HCT116 (cell line): ENCODE results near the gene ISCA2. TPM values are rescaled to one million over a fixed set of nuclear protein-coding genes. Genes with fewer than 3 reads are reported as not detected.

Experiments
- ATAC-seq: fragments of 200-7000 bp; cut with Tn5 transposase; 2 replicates; pipeline ENCODE4 v1.9.1; 2020; ENCODE audit warnings: mild to moderate bottlenecking, moderate library complexity
- BruUV-seq: library from RNA; stranded (reverse); fragments of 400-500 nt; replicated peaks from 2 replicates; lab custom pipeline; 2021; lab: Mats Ljungman, UMichigan
- CTCF ChIA-PET: fragments of 300-600 bp; sonication (Branson Sonifier 250); formaldehyde crosslinking; loops from one replicate; lab custom pipeline; 2021; ENCODE audit warnings: antibody characterized with exemption; lab: Charles Lee
- POLR2A ChIA-PET: fragments of 300-600, 350-600 bp; sonication (Branson Sonifier 250); formaldehyde crosslinking; loops from one replicate; lab custom pipeline; 2021; ENCODE audit warnings: antibody characterized with exemption; lab: Charles Lee
- RAD21 ChIA-PET, 2 experiments: fragments of 300-600 bp; sonication (Branson Sonifier 250); formaldehyde crosslinking; loops; one replicate each; lab custom pipeline; 2023; ENCODE audit warnings: low total read pairs in 2 of 2; ENCODE audit not compliant: uncharacterized antibody in 2 of 2, unreplicated experiment in 2 of 2, low non-redundant PET in 1 of 2; lab: Charles Lee
- DNase-seq: peaks from one replicate; pipeline ENCODE4 v3.0.0-alpha.2; 2010; ENCODE audit warnings: low read depth, low spot score
- H2AFZ ChIP-seq: fragments of 200-600 bp; shearing (Covaris generic), sonication (generic); 2 replicates; pipeline ENCODE4 v1.6.1; 2017; ENCODE audit warnings: low read depth, mixed run types, mixed read lengths, antibody characterized with exemption, low read length; ENCODE audit not compliant: poor library complexity, severe bottlenecking
- H3K27ac ChIP-seq: 2 replicates; pipeline ENCODE4 v1.5.1; 2012; ENCODE audit warnings: low read depth, low read length
- H3K27me3 ChIP-seq: fragments of 200-600 bp; sonication (generic); 2 replicates; pipeline ENCODE4 v1.6.1; 2016; ENCODE audit warnings: mixed run types, low read length, mixed read lengths; ENCODE audit not compliant: insufficient read depth
- H3K36me3 ChIP-seq, 2 experiments: fragments of 200-500 bp in 1 of 2; fragments of 200-600 bp in 1 of 2; sonication (Bioruptor generic) in 1 of 2; sonication (generic) in 1 of 2; 2 replicates each; pipeline versions ENCODE4 v1.5.1 to v1.6.1; 2014 to 2016; ENCODE audit warnings: low read length in 2 of 2, inconsistent platforms in 1 of 2, mixed read lengths in 1 of 2, mixed run types in 1 of 2; ENCODE audit not compliant: insufficient read depth in 2 of 2, control insufficient read depth in 1 of 2
- H3K4me1 ChIP-seq, 2 experiments: fragments of 200-600 bp in 1 of 2; sonication (generic) in 1 of 2; 2 replicates each; pipeline versions ENCODE4 v1.5.1 to v1.6.1; 2012 to 2017; ENCODE audit warnings: low read length in 2 of 2, inconsistent platforms in 1 of 2, mild to moderate bottlenecking in 1 of 2, mixed read lengths in 1 of 2, mixed run types in 1 of 2, moderate library complexity in 1 of 2; ENCODE audit not compliant: insufficient read depth in 2 of 2, control insufficient read depth in 1 of 2
- H3K4me2 ChIP-seq: fragments of 200-600 bp; sonication (generic); 2 replicates; pipeline ENCODE4 v1.6.1; 2017; ENCODE audit warnings: mixed run types, low read length, mixed read lengths
- H3K4me3 ChIP-seq, 2 experiments: fragments of 200-600 bp in 1 of 2; sonication (generic) in 1 of 2; replicated peaks in 1 of 2; 2 replicates each; pipeline ENCODE4 v1.5.1; 2011 to 2016; ENCODE audit warnings: low read length in 2 of 2, control low read depth in 1 of 2, low read depth in 1 of 2, mild to moderate bottlenecking in 1 of 2, mixed read lengths in 1 of 2, mixed run types in 1 of 2
- H3K79me2 ChIP-seq: fragments of 200-600 bp; sonication (generic); 2 replicates; pipeline ENCODE4 v1.6.1; 2017; ENCODE audit warnings: mild to moderate bottlenecking, mixed run types, low read length, moderate library complexity, mixed read lengths; ENCODE audit not compliant: insufficient read depth
- H3K9ac ChIP-seq: fragments of 200-600 bp; sonication (generic); 2 replicates; pipeline ENCODE4 v1.6.1; 2016; ENCODE audit warnings: low read length, mixed read lengths
- H3K9me2 ChIP-seq: fragments of 200-600 bp; sonication (generic), shearing (Covaris generic); 2 replicates; pipeline ENCODE4 v1.6.1; 2017; ENCODE audit warnings: mixed run types, mild to moderate bottlenecking, moderate library complexity; ENCODE audit not compliant: insufficient read depth
- H3K9me3 ChIP-seq, 2 experiments: fragments of 200-500 bp in 1 of 2; fragments of 200-600 bp in 1 of 2; sonication (Bioruptor generic) in 1 of 2; sonication (generic) in 1 of 2; 2 replicates each; pipeline ENCODE4 v1.6.1; 2014 to 2017; ENCODE audit warnings: low read length in 2 of 2, mixed read lengths in 2 of 2, inconsistent platforms in 1 of 2, low read depth in 1 of 2, mild to moderate bottlenecking in 1 of 2, mixed run types in 1 of 2, moderate library complexity in 1 of 2; ENCODE audit not compliant: control insufficient read depth in 1 of 2, insufficient read depth in 1 of 2
- H4K20me1 ChIP-seq: fragments of 200-600 bp; sonication (generic), shearing (Covaris generic); 2 replicates; pipeline ENCODE4 v1.6.1; 2017; ENCODE audit warnings: mixed run types, mild to moderate bottlenecking, moderate library complexity; ENCODE audit not compliant: insufficient read depth
- CBX3 ChIP-seq: IDR thresholded peaks from 2 replicates; pipeline ENCODE4 v1.6.1; 2012; ENCODE audit warnings: low read depth
- CEBPB ChIP-seq: IDR thresholded peaks from 2 replicates; pipeline ENCODE4 v1.6.1; 2012; ENCODE audit warnings: low read depth
- CTCF ChIP-seq, 3 experiments: fragments of 200-600 bp in 1 of 3; sonication (generic) in 1 of 3; IDR thresholded peaks in 2 of 3; conservative IDR thresholded peaks in 1 of 3; 2 replicates each; pipeline ENCODE4 v1.5.1; 2012 to 2017; ENCODE audit warnings: low read depth in 2 of 3, low read length in 2 of 3, antibody characterized with exemption in 1 of 3, borderline replicate concordance in 1 of 3, control low read depth in 1 of 3, mild to moderate bottlenecking in 1 of 3, mixed read lengths in 1 of 3, mixed run types in 1 of 3, moderate library complexity in 1 of 3; ENCODE audit not compliant: insufficient read depth in 1 of 3
- EZH2 ChIP-seq: fragments of 200-600 bp; sonication (generic); IDR thresholded peaks from 2 replicates; pipeline ENCODE4 v1.6.1; 2017; ENCODE audit warnings: antibody characterized with exemption, mixed run types
- EZH2phosphoT487 ChIP-seq: fragments of 200-600 bp; IDR thresholded peaks from 2 replicates; pipeline ENCODE4 v1.6.1; 2018; ENCODE audit warnings: antibody characterized with exemption, borderline replicate concordance
- FOSL1 ChIP-seq: IDR thresholded peaks from 2 replicates; pipeline ENCODE4 v1.6.1; 2012; ENCODE audit warnings: low read depth
- JUND ChIP-seq: IDR thresholded peaks from 2 replicates; pipeline ENCODE4 v1.6.1; 2012
- POLR2A ChIP-seq: IDR thresholded peaks from 2 replicates; pipeline ENCODE4 v1.7.0; 2011; ENCODE audit warnings: borderline replicate concordance; ENCODE audit not compliant: insufficient read depth, insufficient read length; ENCODE audit errors: extremely low read depth
- RAD21 ChIP-seq: IDR thresholded peaks from 2 replicates; pipeline ENCODE4 v1.6.1; 2012; ENCODE audit warnings: low read depth, mild to moderate bottlenecking
- REST ChIP-seq: IDR thresholded peaks from 2 replicates; pipeline ENCODE4 v1.6.1; 2012; ENCODE audit warnings: low read depth
- SIN3A ChIP-seq: IDR thresholded peaks from 2 replicates; pipeline ENCODE4 v1.6.1; 2012; ENCODE audit warnings: low read depth
- SRF ChIP-seq: IDR thresholded peaks from 2 replicates; pipeline ENCODE4 v1.6.1; 2012; ENCODE audit warnings: low read depth
- YY1 ChIP-seq: IDR thresholded peaks from 2 replicates; pipeline ENCODE4 v1.6.1; 2011; ENCODE audit warnings: low read length, low read depth, moderate library complexity, mild to moderate bottlenecking; ENCODE audit not compliant: insufficient replicate concordance; ENCODE audit errors: extremely low read depth
- ZFX ChIP-seq: fragments of 450-650 bp; IDR thresholded peaks from 2 replicates; pipeline ENCODE4 v1.6.1; 2017
- intact Hi-C: fragments of 100-400 bp; cut with micrococcal nuclease; formaldehyde crosslinking; loops from 2 replicates; pipeline ENCODE4 v1.10.0; 2022
- total RNA-seq: library from RNA; stranded (reverse); gene quantifications from one replicate; pipeline ENCODE4 v1.2.1, GENCODE V29; 2021; ENCODE audit not compliant: unreplicated experiment
- TF ChIP-seq, protein P1 (sequence below): IDR thresholded peaks from 2 replicates; pipeline ENCODE4 v1.6.1; 2012
- TF ChIP-seq, protein P2 (sequence below): IDR thresholded peaks from 2 replicates; pipeline ENCODE4 v1.6.1; 2011; ENCODE audit warnings: mild to moderate bottlenecking, low read length, moderate library complexity; ENCODE audit not compliant: insufficient replicate concordance; ENCODE audit errors: extremely low read depth

The ISCA2 gene
- total RNA-seq, 1 experiment from 2014 or later, result 27.5 TPM

DNA sequence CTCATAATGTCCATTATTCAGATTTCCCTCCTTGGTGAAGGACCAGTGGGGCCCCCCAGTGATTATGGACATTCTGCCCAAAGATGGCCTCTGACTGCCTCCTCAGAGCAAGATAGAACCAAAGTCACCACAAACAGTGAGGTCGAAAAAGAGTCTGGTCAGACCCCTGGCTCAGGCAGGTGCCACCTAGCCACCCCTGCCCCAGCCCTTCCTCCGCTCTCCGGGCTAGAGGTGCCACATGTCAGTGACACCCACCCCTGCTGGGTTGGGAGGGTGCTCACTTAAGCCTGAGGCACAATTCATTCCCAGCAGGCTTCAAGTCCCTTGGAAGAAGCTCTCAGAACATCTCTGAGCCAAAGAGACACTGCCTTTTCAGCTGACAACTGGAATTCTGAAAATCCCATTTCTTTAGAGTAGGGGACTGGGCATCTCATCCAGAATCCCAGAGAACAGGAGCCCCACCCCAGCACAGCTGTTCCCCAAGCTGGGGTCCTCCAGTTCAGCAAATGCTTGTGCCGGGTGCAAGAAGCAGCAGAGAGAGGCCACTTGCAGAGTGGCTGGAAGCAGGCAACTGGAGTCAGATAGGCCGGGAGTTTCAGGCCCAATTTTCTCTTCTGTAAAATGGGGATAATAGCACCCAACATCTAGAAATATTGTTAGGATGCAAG is 50.3 kb downstream of the ISCA2 start:
- Histone ChIP-seq H3K4me1 (no peaks in the 10 kb centered on the region), H3K36me3 (no peaks in the 10 kb centered on the region), H4K20me1 (no peaks in the 10 kb centered on the region), H3K9me3 (no peaks in the 10 kb centered on the region), H3K27ac (no peak overlapping the region), H3K79me2 (no peaks in the 10 kb centered on the region), H3K4me3 (no peak overlapping the region), H3K9ac (no peak overlapping the region), H3K27me3 (no peaks in the 10 kb centered on the region), H2AFZ (no peak overlapping the region), H3K4me2 (no peak overlapping the region), H3K9me2 (no peaks in the 10 kb centered on the region)
- no TSS peak for BruUV-seq
- ChIA-PET RAD21 (no interaction called here), CTCF (no interaction called here), POLR2A (no interaction called here)
- intact Hi-C loops, result no loop called here
- TF ChIP-seq ZFX, result no peak
- TF ChIP-seq, protein P1, sequence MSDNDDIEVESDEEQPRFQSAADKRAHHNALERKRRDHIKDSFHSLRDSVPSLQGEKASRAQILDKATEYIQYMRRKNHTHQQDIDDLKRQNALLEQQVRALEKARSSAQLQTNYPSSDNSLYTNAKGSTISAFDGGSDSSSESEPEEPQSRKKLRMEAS, result no peak
- no peak for TF ChIP-seq EZH2phosphoT487
- TF ChIP-seq, protein P2, sequence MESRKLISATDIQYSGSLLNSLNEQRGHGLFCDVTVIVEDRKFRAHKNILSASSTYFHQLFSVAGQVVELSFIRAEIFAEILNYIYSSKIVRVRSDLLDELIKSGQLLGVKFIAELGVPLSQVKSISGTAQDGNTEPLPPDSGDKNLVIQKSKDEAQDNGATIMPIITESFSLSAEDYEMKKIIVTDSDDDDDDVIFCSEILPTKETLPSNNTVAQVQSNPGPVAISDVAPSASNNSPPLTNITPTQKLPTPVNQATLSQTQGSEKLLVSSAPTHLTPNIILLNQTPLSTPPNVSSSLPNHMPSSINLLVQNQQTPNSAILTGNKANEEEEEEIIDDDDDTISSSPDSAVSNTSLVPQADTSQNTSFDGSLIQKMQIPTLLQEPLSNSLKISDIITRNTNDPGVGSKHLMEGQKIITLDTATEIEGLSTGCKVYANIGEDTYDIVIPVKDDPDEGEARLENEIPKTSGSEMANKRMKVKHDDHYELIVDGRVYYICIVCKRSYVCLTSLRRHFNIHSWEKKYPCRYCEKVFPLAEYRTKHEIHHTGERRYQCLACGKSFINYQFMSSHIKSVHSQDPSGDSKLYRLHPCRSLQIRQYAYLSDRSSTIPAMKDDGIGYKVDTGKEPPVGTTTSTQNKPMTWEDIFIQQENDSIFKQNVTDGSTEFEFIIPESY, result no peak
- no peak for TF ChIP-seq SRF
- no peak for TF ChIP-seq EZH2
- TF ChIP-seq RAD21, result no peak
- TF ChIP-seq FOSL1, result no peak
- TF ChIP-seq POLR2A, result no peak
- no peak for TF ChIP-seq CEBPB
- TF ChIP-seq YY1, result no peak
- TF ChIP-seq SIN3A, result no peak
- no peak for TF ChIP-seq REST
- TF ChIP-seq JUND, result no peak
- TF ChIP-seq CTCF (IDR thresholded peaks at IDR 0.05 in 2 of 3, conservative IDR thresholded peaks at IDR 0.05 in 1 of 3; ENCODE audit: borderline replicate concordance in 1 of 3, insufficient read depth in 1 of 3, low read depth in 2 of 3, low read length in 2 of 3), result no peak
- TF ChIP-seq CBX3, result no peak
- no peak for ATAC-seq
- no peak for DNase-seq
